PFSK-1 (cell line): ENCODE measurements around the gene CDH24.
A peak's percentile ranks its signal among the peaks of the same experiment; 100 is the strongest.

ENCODE experiments used
- FOXP2 ChIP-seq: optimal IDR thresholded peaks from 2 replicates; pipeline ENCODE3; 2011; ENCODE audit warnings: borderline replicate concordance, control low read depth, inconsistent platforms; ENCODE audit not compliant: insufficient read depth; ENCODE audit errors: extremely low read length, extremely low read depth
- POLR2AphosphoS5 ChIP-seq: IDR thresholded peaks from 2 replicates; pipeline ENCODE4 v1.6.1; 2012; ENCODE audit warnings: low read depth, mild to moderate bottlenecking, control low read depth, low read length, moderate library complexity
- SIN3A ChIP-seq: IDR thresholded peaks from 2 replicates; pipeline ENCODE4 v1.6.1; 2012; ENCODE audit warnings: mild to moderate bottlenecking, low read length, moderate library complexity, borderline replicate concordance; ENCODE audit not compliant: insufficient read depth
- TAF1 ChIP-seq: IDR thresholded peaks from 2 replicates; pipeline ENCODE4 v1.6.1; 2012; ENCODE audit warnings: low read length, control low read depth, borderline replicate concordance; ENCODE audit not compliant: insufficient read depth
- TF ChIP-seq, protein P1 (sequence below), 2 experiments: IDR thresholded peaks; 2 replicates each; pipeline versions ENCODE4 v1.6.1 to v1.8.0; 2011 to 2012; ENCODE audit warnings: low read depth in 2 of 2, low read length in 2 of 2, control low read depth in 1 of 2, inconsistent platforms in 1 of 2, mild to moderate bottlenecking in 1 of 2, moderate library complexity in 1 of 2; ENCODE audit not compliant: insufficient read depth in 1 of 2

Gene CDH24

GRCh38 chr14:23035303-23036144 lies 21.8 kb downstream of the CDH24 start:
- no peak for TF ChIP-seq FOXP2
- no peak for TF ChIP-seq POLR2AphosphoS5
- no peak for TF ChIP-seq TAF1
- TF ChIP-seq, protein P1, sequence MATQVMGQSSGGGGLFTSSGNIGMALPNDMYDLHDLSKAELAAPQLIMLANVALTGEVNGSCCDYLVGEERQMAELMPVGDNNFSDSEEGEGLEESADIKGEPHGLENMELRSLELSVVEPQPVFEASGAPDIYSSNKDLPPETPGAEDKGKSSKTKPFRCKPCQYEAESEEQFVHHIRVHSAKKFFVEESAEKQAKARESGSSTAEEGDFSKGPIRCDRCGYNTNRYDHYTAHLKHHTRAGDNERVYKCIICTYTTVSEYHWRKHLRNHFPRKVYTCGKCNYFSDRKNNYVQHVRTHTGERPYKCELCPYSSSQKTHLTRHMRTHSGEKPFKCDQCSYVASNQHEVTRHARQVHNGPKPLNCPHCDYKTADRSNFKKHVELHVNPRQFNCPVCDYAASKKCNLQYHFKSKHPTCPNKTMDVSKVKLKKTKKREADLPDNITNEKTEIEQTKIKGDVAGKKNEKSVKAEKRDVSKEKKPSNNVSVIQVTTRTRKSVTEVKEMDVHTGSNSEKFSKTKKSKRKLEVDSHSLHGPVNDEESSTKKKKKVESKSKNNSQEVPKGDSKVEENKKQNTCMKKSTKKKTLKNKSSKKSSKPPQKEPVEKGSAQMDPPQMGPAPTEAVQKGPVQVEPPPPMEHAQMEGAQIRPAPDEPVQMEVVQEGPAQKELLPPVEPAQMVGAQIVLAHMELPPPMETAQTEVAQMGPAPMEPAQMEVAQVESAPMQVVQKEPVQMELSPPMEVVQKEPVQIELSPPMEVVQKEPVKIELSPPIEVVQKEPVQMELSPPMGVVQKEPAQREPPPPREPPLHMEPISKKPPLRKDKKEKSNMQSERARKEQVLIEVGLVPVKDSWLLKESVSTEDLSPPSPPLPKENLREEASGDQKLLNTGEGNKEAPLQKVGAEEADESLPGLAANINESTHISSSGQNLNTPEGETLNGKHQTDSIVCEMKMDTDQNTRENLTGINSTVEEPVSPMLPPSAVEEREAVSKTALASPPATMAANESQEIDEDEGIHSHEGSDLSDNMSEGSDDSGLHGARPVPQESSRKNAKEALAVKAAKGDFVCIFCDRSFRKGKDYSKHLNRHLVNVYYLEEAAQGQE (IDR thresholded peaks at IDR 0.05; ENCODE audit: insufficient read depth in 1 of 2, low read depth in 2 of 2, low read length in 2 of 2) = no peak
- TF ChIP-seq SIN3A = no peak

DNA sequence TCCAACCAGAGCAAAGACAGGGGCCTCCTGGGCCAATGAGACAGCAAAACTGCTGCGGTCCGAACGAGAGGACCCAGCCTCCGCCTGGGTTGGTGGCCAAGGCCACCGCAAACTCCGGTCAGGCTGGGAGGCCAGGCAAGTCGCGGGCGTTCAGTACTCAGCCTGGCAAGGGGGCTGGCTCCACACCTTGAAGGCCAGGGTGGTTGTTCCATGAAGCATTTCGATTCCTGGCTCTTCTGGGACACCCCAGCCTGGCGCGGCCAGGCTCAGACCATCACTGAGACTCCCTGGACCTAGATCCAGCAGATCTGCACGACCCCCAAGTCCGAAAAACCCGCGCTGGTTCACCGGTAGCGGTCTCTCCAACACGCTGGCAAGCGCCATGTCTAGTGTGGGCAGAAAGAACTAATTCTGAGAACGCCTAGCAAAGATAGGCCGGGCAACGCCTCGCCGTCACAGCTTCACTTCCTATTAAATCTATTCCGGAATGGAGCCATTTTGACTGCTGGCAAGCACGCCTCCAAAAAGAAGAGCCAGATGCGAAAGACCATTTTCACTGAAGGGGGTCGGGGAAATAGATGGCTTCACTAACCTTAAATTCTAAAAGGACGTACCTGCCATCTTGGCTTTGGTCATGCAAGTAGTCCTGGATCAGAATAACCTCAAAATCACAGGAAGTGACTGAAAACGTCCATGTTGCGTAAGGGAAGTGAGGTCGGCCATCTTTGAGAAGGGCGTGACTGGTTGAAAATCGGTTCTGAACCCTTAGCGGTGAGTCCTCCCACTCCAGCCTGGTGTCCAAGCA lies 22.6 kb downstream of the CDH24 start, which contains the start of gene PSMB5:
Gene PSMB5 (minus strand): TSS at position 403 of the 805 bp plus-strand sequence. CDS start 19 bp downstream, at position 384.
- TF ChIP-seq SIN3A (peak; percentile 18; the same call in 1 of the 2 replicates), TAF1 (peak; percentile 72; the same call in 1 of the 2 replicates), FOXP2 (no peak), POLR2AphosphoS5 (peak; percentile 66)
- TF ChIP-seq, protein P1 (IDR thresholded peaks at IDR 0.05; ENCODE audit: insufficient read depth in 1 of 2, low read depth in 2 of 2, low read length in 2 of 2) = no peak

DNA sequence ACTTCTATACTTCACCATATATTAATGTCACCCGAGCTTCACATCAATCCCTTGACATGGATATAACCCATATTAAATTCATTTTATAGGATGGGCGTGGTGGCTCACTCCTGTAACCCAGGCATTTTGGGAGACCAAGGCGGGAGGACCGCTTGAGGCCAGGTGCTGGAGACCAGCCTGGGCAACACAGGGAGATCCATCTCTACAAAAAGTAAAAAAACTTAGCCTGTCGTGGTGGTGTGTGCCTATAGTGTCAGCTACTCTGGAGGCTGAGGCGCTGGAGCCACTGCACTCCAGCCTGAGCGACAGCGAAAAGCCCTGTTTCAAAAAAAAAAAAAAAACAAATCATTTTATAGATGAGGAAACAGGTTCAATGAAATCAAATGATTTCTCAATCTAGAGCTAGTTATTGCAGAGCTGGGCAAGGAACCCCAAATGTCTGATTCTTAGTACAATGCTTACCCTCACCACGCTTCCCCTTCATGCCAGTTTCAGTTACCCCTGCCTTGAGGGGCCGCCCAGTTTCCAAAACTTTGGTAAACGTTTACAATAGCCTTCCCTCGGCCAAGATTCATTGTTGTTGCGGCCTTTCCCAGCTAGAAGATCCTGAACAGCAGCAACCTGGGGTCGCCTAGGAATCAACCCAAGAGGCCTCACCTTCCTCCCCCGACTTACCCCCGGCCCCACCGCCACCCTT lies 23.4 kb downstream of the CDH24 start:
- TF ChIP-seq TAF1 (no peak), POLR2AphosphoS5 (no peak), SIN3A (no peak), FOXP2 (no peak)
- TF ChIP-seq, protein P1 (IDR thresholded peaks at IDR 0.05; ENCODE audit: insufficient read depth in 1 of 2, low read depth in 2 of 2, low read length in 2 of 2) = no peak

DNA sequence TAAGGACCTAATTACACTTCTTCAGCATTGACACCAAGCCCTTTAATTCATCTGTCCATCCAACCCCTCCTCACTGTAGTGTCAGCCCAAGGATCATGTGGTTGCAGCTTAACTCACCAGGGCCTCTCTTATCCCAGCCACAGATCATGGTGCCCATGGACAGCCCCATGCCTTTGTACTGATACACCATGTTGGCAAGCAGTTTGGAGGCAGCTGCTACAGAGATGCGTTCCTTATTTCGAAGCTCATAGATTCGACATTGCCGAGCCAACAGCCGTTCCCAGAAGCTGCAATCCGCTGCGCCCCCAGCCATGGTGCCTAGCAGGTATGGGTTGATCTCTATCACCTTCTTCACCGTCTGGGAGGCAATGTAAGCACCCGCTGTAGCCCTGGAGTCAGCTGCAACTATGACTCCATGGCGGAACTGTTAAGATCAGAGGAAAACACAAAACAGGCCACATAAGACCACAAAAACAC lies 24.0 kb downstream of the CDH24 start:
- TF ChIP-seq SIN3A = no peak
- no peak for TF ChIP-seq FOXP2

DNA sequence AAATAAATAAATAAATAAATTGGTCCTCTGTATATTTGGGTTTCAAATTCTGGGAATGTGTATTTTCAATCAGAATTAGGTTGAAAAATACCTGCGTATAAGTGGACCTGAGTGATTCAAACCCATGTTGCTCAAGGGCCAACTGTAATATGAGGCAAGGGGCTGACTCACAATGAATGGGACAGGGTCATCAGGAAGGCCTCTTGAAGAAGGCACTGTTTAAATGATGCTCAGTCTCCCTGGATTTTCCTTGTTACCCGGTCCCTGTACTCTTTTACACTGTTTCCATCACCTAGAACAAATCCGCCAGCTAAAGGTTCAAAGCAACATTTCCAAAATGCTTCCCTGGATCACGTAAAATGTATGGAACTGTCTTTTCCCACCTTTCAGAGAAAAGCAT lies 26.4 kb downstream of the CDH24 start:
- TF ChIP-seq FOXP2 (no peak), POLR2AphosphoS5 (no peak), TAF1 (no peak), SIN3A (no peak)
- TF ChIP-seq, protein P1 (IDR thresholded peaks at IDR 0.05; ENCODE audit: insufficient read depth in 1 of 2, low read depth in 2 of 2, low read length in 2 of 2) = no peak
